ENCODE results near the gene ACAA2. TPM values are rescaled to one million over a fixed set of nuclear protein-coding genes. Genes with fewer than 3 reads are reported as not detected.

ACAA2 gene
- total and polyA plus RNA-seq, 2 experiments from 2014 or later = 91.1 to 126 TPM

- Mint-ChIP-seq H3K4me1 (peaks cover 35% of the 10 kb centered on the region), H3K27me3 (ENCODE audit: insufficient read depth, low read depth, poor library complexity) (peaks cover 6% of the 10 kb centered on the region), H3K9me3 (no peaks in the 10 kb centered on the region), H3K36me3 (ENCODE audit: low read depth) (no peaks in the 10 kb centered on the region; the same call in 2 of the 3 replicates), H3K27ac (no peak overlapping the region), H3K4me3 (no peak overlapping the region)
- no peaks in the 10 kb centered on the region for H3K36me3 ChIP-seq (ENCODE audit: insufficient read depth)
- TF ChIP-seq POLR2AphosphoS5 (IDR thresholded peaks at IDR 0.05; ENCODE audit: low read depth) = no peak
- no peak for TF ChIP-seq CREB1 (CRISPR knock-in tag; IDR thresholded peaks at IDR 0.05; ENCODE audit: low read depth)
- TF ChIP-seq ZNF331 (CRISPR knock-in tag; IDR thresholded peaks at IDR 0.05; ENCODE audit: low read depth) = no peak
- no peak for TF ChIP-seq EZH2 (IDR thresholded peaks at IDR 0.05; ENCODE audit: low read depth, unreplicated experiment)
- no peak for TF ChIP-seq ZNF462 (CRISPR knock-in tag; IDR thresholded peaks at IDR 0.05)
- no peak overlapping the region for H3K27ac ChIP-seq (ENCODE audit: low read depth)
- DNase-seq (ENCODE audit: low spot score) (no peak), ATAC-seq (no peak)
- H3K27me3 ChIP-seq (ENCODE audit: insufficient read depth) = no peaks in the 10 kb centered on the region
- H3K4me1 ChIP-seq (ENCODE audit: insufficient read depth) = no peaks in the 10 kb centered on the region
- no peaks in the 10 kb centered on the region for H3K9me2 ChIP-seq (ENCODE audit: insufficient read depth)
- no peak overlapping the region for H3K4me3 ChIP-seq
- H4K20me1 ChIP-seq (replicated peaks; ENCODE audit: insufficient read depth) = no peaks in the 10 kb centered on the region
- H3F3A ChIP-seq (replicated peaks; ENCODE audit: low read depth) = no peaks in the 10 kb centered on the region
- no peak overlapping the region for H2AFZ ChIP-seq
- H3K79me2 ChIP-seq (replicated peaks; ENCODE audit: insufficient read depth) = no peaks in the 10 kb centered on the region
- H3K4me2 ChIP-seq = no peak overlapping the region
Measured at GRCh38 chr18:49846718-49847470, 33.6 kb upstream of the ACAA2 start.

GRCh38 chr18:49846361-49846662 is 33.0 kb upstream of the ACAA2 start:
- no peaks in the 10 kb centered on the region for H3K9me2 ChIP-seq (ENCODE audit: insufficient read depth)
- no peaks in the 10 kb centered on the region for H4K20me1 ChIP-seq (replicated peaks; ENCODE audit: insufficient read depth)
- Mint-ChIP-seq H3K27me3 (ENCODE audit: insufficient read depth, low read depth, poor library complexity) (peaks cover 6% of the 10 kb centered on the region), H3K27ac (no peak overlapping the region), H3K4me3 (no peak overlapping the region), H3K4me1 (peaks cover 35% of the 10 kb centered on the region), H3K9me3 (no peaks in the 10 kb centered on the region), H3K36me3 (ENCODE audit: low read depth) (no peaks in the 10 kb centered on the region; the same call in 2 of the 3 replicates)
- no peaks in the 10 kb centered on the region for H3K36me3 ChIP-seq (ENCODE audit: insufficient read depth)
- H3K4me2 ChIP-seq = no peak overlapping the region
- no peaks in the 10 kb centered on the region for H3K79me2 ChIP-seq (replicated peaks; ENCODE audit: insufficient read depth)
- H3K27ac ChIP-seq (ENCODE audit: low read depth) = no peak overlapping the region
- H3F3A ChIP-seq (replicated peaks; ENCODE audit: low read depth) = no peaks in the 10 kb centered on the region
- H3K4me3 ChIP-seq = no peak overlapping the region
- H2AFZ ChIP-seq = no peak overlapping the region
- H3K27me3 ChIP-seq (ENCODE audit: insufficient read depth) = no peaks in the 10 kb centered on the region
- DNase-seq (ENCODE audit: low spot score) = no peak
- no peak for ATAC-seq
- no peaks in the 10 kb centered on the region for H3K4me1 ChIP-seq (ENCODE audit: insufficient read depth)
- TF ChIP-seq STAT1 (IDR thresholded peaks at IDR 0.05; ENCODE audit: unreplicated experiment) (no peak), ZNF331 (CRISPR knock-in tag; IDR thresholded peaks at IDR 0.05; ENCODE audit: low read depth) (no peak), ZNF462 (CRISPR knock-in tag; IDR thresholded peaks at IDR 0.05) (no peak)

Measured in GM23338 (cell line).